Left lung (tissue), 10 donors: ENCODE results near the gene CACNA1C. TPM values are rescaled to one million over a fixed set of nuclear protein-coding genes. Genes with fewer than 3 reads are reported as not detected.

Source experiments
- ATAC-seq: fragments of 200-7000 bp; cut with Tn5 transposase; one replicate; pipeline ENCODE4 v1.9.1; 2020; ENCODE audit warnings: moderate library complexity
- DNase-seq, 4 donors: peaks; one replicate each; pipeline ENCODE4 v3.0.0-alpha.2; 2013 to 2020
- H3K27ac ChIP-seq, 2 donors: fragments of 200-600 bp; sonication (generic) in 1 of 2; one replicate each; pipeline versions ENCODE4 v1.5.0 to v1.8.0; 2020 to 2021
- H3K27me3 ChIP-seq, 2 donors: fragments of 200-600 bp; sonication (generic) in 1 of 2; one replicate each; pipeline versions ENCODE4 v1.5.0 to v1.8.0; 2020 to 2021
- H3K36me3 ChIP-seq, 2 donors: fragments of 200-600 bp; sonication (generic) in 1 of 2; one replicate each; pipeline versions ENCODE4 v1.5.0 to v1.8.0; 2020 to 2021
- H3K4me1 ChIP-seq, 2 donors: fragments of 200-600 bp; one replicate each; pipeline ENCODE4 v1.8.0; 2021
- H3K4me3 ChIP-seq, 2 donors: fragments of 200-600 bp; sonication (generic) in 1 of 2; one replicate each; pipeline versions ENCODE4 v1.5.0 to v1.8.0; 2020 to 2021; ENCODE audit warnings: mild to moderate bottlenecking in 1 of 2
- H3K9me3 ChIP-seq, 2 donors: fragments of 200-600 bp; sonication (generic) in 1 of 2; one replicate each; pipeline versions ENCODE4 v1.5.0 to v1.8.0; 2020 to 2021
- CTCF ChIP-seq, 2 donors: fragments of 200-600 bp; sonication (generic) in 1 of 2; IDR thresholded peaks; one replicate each; pipeline versions ENCODE4 v1.5.0 to v1.8.0; 2021; ENCODE audit warnings: antibody characterized with exemption in 2 of 2
- intact Hi-C, 2 donors: fragments of 100-400 bp; cut with DNase I; formaldehyde crosslinking; loops; one replicate each; pipeline versions ENCODE4 v1.11.2 to v1.14.2; 2022
- polyA plus RNA-seq, 6 donors: library from polyadenylated mRNA; unstranded; fragments of 120-200 nt; gene quantifications; one replicate each; pipeline ENCODE4 v1.2.1, GENCODE V29; 2013; ENCODE audit not compliant: insufficient read length in 6 of 6
- total RNA-seq, 2 donors: library from RNA; stranded (reverse); fragmentation: NEBNext Ultra II Directional; extraction: Animal tissue kit (Norgen Biotek cat#: 25700); gene quantifications; one replicate each; pipeline ENCODE4 v1.2.1, GENCODE V29; 2021
- donor health status: DM: no; HTN: yes; CAD: no.
- donor health status: DM: no; HTN: no; CAD: no.

Gene CACNA1C
- total and polyA plus RNA-seq, 8 donors = 11.9 to 21.9 (median 14.2) TPM

- Histone ChIP-seq H3K4me3 (no peak overlapping the region), H3K36me3 (no peaks in the 10 kb centered on the region), H3K4me1 (no peaks in the 10 kb centered on the region), H3K27me3 (peaks cover 0 to 9% of the 10 kb centered on the region in 2 donors), H3K27ac (no peak overlapping the region), H3K9me3 (no peaks in the 10 kb centered on the region)
- TF ChIP-seq CTCF (IDR thresholded peaks at IDR 0.05) = no peak
- no peak for DNase-seq
- ATAC-seq = no peak
- intact Hi-C loops = no loop called here
Observed at GRCh38 chr12:2144951-2145350, 92.2 kb downstream of the CACNA1C start.

GRCh38 chr12:2145433-2145998 lies 92.7 kb downstream of the CACNA1C start:
- TF ChIP-seq CTCF (IDR thresholded peaks at IDR 0.05) = no peak
- Histone ChIP-seq H3K36me3 (no peaks in the 10 kb centered on the region), H3K27ac (no peak overlapping the region), H3K4me1 (no peaks in the 10 kb centered on the region), H3K9me3 (no peaks in the 10 kb centered on the region), H3K27me3 (peaks cover 0 to 9% of the 10 kb centered on the region in 2 donors), H3K4me3 (no peak overlapping the region)
- DNase-seq = no peak
- ATAC-seq = no peak
- intact Hi-C loops = no loop called here

- Histone ChIP-seq H3K9me3 (no peaks in the 10 kb centered on the region), H3K4me1 (no peaks in the 10 kb centered on the region), H3K4me3 (no peak overlapping the region), H3K36me3 (no peaks in the 10 kb centered on the region), H3K27ac (no peak overlapping the region), H3K27me3 (peaks cover 0 to 13% of the 10 kb centered on the region in 2 donors)
- no peak for ATAC-seq
- no peak for DNase-seq
- TF ChIP-seq CTCF (IDR thresholded peaks at IDR 0.05) = no peak
- intact Hi-C loops = no loop called here
Observed at GRCh38 chr12:2147335-2147734, 94.5 kb downstream of the CACNA1C start.

GRCh38 chr12:2149091-2149490 lies 96.3 kb downstream of the CACNA1C start:
- no peaks in the 10 kb centered on the region for H3K36me3 ChIP-seq
- DNase-seq (no peak), ATAC-seq (peak; percentile 40)
- no peak for TF ChIP-seq CTCF (IDR thresholded peaks at IDR 0.05)
- no peaks in the 10 kb centered on the region for H3K4me1 ChIP-seq
- H3K27me3 ChIP-seq = peaks cover 0 to 16% of the 10 kb centered on the region in 2 donors
- H3K4me3 ChIP-seq = no peak overlapping the region
- H3K9me3 ChIP-seq = no peaks in the 10 kb centered on the region
- no peak overlapping the region for H3K27ac ChIP-seq
- intact Hi-C loops = no loop called here

- intact Hi-C loops = no loop called here
Observed at GRCh38 chr12:2150833-2151232, 98.0 kb downstream of the CACNA1C start.

More at GRCh38 chr12:2150833-2151232, 98.0 kb downstream of the CACNA1C start:
- no peaks in the 10 kb centered on the region for H3K36me3 ChIP-seq
- H3K9me3 ChIP-seq = no peaks in the 10 kb centered on the region
- H3K27ac ChIP-seq = no peak overlapping the region
- no peak for DNase-seq
- TF ChIP-seq CTCF (IDR thresholded peaks at IDR 0.05) = no peak
- no peak overlapping the region for H3K4me3 ChIP-seq
- peaks cover 0 to 20% of the 10 kb centered on the region in 2 donors for H3K27me3 ChIP-seq
- ATAC-seq = no peak
- no peaks in the 10 kb centered on the region for H3K4me1 ChIP-seq
